IPS-15b (cell line): ENCODE results near the gene PDK2.

Source experiments
- H3K27me3 ChIP-seq: one replicate; pipeline ENCODE4 v1.6.1; 2013; ENCODE audit warnings: low read length; ENCODE audit not compliant: control insufficient read depth, insufficient read depth
- H3K36me3 ChIP-seq: one replicate; pipeline ENCODE4 v1.6.1; 2013; ENCODE audit warnings: low read length; ENCODE audit not compliant: control insufficient read depth, insufficient read depth
- H3K4me1 ChIP-seq: one replicate; pipeline ENCODE4 v1.6.1; 2013; ENCODE audit warnings: mild to moderate bottlenecking, low read length; ENCODE audit not compliant: control insufficient read depth, insufficient read depth
- H3K4me3 ChIP-seq: one replicate; pipeline ENCODE4 v1.5.1; 2013; ENCODE audit warnings: low read depth, low read length
- H3K9ac ChIP-seq: one replicate; pipeline ENCODE4 v1.6.1; 2013; ENCODE audit warnings: low read depth, mild to moderate bottlenecking, low read length
- H3K9me3 ChIP-seq: one replicate; pipeline ENCODE4 v1.6.1; 2013; ENCODE audit warnings: mild to moderate bottlenecking, low read length; ENCODE audit not compliant: control insufficient read depth, insufficient read depth

Gene PDK2

DNA sequence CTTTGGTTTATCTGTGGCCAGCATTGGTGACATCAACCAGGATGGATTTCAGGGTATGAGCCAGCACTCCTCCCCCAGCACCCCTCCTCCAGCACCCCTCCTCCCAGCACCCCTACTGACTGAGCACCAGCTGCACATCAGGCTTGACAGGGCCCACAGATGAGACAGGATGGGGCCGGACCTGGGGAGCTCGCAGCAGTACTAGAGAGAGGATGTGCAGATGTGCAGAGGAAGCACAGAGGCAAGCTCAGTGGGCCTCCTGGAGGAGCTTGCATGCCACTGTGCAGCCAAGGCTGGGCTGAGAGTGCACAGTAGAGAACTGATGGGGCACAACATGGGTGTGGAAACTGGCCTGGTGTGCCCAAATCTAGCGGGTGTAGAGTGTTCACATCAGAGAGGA is 23.0 kb upstream of the PDK2 start:
- Histone ChIP-seq H3K36me3 (peaks cover 8% of the 10 kb centered on the region), H3K27me3 (no peaks in the 10 kb centered on the region), H3K9ac (no peak overlapping the region), H3K9me3 (no peaks in the 10 kb centered on the region), H3K4me1 (no peaks in the 10 kb centered on the region), H3K4me3 (no peak overlapping the region)

DNA sequence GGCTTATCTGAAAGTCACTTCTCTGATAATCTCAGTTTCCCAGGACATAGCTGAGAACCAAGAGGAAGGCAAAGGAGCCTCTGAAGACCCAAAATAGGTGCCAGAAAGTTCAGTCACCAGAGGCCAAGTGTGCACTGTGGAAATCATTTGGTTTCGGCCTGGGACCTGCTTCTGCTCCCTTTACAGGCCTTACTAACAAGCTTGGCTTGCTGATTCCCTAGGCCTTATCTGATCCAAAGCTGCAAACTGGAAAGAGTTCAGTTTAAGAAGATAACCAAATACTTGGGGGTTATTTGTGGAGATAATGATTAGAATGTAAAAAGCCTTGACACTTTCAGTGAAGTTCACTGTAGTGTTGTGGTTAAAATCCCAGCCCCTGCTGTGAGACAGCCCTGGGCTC is 22.2 kb upstream of the PDK2 start:
- Histone ChIP-seq H3K36me3 (peaks cover 11% of the 10 kb centered on the region), H3K4me3 (no peak overlapping the region), H3K9me3 (no peaks in the 10 kb centered on the region), H3K27me3 (no peaks in the 10 kb centered on the region), H3K4me1 (no peaks in the 10 kb centered on the region), H3K9ac (no peak overlapping the region)

DNA sequence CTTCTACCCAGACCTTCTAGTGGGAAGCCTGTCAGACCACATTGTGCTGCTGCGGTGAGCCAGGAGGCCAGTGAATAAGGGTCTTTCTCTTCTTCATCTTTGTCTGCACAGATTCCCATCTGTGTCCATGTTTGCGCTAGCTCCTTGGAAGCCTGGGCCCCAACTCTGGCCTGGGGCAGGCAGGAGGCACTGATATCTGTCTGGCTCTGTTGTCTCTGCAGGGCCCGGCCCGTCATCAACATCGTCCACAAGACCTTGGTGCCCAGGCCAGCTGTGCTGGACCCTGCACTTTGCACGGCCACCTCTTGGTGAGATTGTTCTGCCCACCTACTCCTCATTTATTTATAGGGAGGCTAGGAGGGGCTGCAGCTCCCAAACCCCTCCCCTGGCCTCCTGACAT is 20.9 kb upstream of the PDK2 start:
- peaks cover 14% of the 10 kb centered on the region for H3K36me3 ChIP-seq
- H3K9ac ChIP-seq = no peak overlapping the region
- no peaks in the 10 kb centered on the region for H3K27me3 ChIP-seq
- H3K9me3 ChIP-seq = no peaks in the 10 kb centered on the region
- H3K4me1 ChIP-seq = no peaks in the 10 kb centered on the region
- H3K4me3 ChIP-seq = no peak overlapping the region

DNA sequence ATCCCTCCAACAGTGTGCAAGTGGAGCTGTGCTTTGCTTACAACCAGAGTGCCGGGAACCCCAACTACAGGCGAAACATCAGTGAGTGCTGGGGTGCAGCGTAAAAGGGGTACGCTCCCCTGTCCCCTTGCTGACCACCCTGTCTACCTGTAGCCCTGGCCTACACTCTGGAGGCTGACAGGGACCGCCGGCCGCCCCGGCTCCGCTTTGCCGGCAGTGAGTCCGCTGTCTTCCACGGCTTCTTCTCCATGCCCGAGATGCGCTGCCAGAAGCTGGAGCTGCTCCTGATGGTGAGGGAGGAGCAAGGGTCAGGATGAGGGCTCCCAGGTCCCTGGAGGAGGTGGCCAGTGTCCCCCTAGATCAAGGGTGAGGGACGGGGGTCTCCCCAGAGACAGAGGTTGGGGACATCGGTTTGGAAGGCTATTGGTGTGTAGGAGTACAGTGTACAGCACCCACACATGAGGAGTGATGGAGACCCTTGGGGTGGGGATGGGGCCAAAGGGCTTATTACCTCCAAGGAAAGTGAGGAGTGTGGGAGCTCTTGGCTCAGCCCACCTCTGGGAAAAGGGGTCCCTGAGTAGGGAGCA is 19.6 kb upstream of the PDK2 start:
- Histone ChIP-seq H3K9me3 (no peaks in the 10 kb centered on the region), H3K36me3 (peaks cover 19% of the 10 kb centered on the region), H3K4me3 (no peak overlapping the region), H3K4me1 (no peaks in the 10 kb centered on the region), H3K27me3 (no peaks in the 10 kb centered on the region), H3K9ac (no peak overlapping the region)

DNA sequence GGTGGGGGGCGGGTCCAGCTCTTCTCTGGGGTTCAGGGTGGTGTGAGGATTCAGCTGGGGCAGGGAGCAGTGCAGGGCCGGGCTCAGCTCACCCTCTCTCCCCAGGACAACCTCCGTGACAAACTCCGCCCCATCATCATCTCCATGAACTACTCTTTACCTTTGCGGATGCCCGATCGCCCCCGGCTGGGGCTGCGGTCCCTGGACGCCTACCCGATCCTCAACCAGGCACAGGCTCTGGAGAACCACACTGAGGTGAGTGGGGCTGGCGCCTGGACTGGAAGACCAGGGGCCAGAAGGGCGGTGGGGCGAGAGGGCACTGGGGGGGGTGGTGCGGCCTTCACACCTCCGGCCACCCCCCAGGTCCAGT is 18.9 kb upstream of the PDK2 start:
- no peaks in the 10 kb centered on the region for H3K4me1 ChIP-seq
- no peak overlapping the region for H3K9ac ChIP-seq
- H3K9me3 ChIP-seq = no peaks in the 10 kb centered on the region
- no peaks in the 10 kb centered on the region for H3K27me3 ChIP-seq
- peaks cover 17% of the 10 kb centered on the region for H3K36me3 ChIP-seq
- no peak overlapping the region for H3K4me3 ChIP-seq

DNA sequence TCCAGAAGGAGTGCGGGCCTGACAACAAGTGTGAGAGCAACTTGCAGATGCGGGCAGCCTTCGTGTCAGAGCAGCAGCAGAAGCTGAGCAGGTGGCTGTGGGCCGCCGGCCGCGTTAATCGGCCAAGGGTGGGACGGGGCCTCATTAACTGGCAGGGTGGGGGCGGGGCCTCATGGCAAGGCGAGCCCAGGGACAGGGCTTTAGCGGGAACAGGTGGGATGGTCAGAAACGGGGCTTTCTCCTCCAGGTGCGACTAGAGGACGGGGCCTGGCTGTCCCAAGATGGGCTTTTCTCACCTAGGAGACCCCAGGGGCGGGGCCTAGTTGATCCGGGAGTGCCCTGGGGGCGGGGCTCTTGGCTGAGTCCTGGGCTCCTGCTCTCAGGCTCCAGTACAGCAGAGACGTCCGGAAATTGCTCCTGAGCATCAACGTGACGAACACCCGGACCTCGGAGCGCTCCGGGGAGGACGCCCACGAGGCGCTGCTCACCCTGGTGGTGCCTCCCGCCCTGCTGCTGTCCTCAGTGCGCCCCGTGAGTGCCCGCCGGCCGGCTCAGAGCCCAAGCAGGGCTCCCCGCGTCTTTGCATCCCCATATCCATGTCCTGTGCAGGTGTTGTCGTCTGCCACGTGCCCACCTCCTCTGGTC is 18.4 kb upstream of the PDK2 start:
- H3K4me1 ChIP-seq = no peaks in the 10 kb centered on the region
- peaks cover 16% of the 10 kb centered on the region for H3K36me3 ChIP-seq

DNA sequence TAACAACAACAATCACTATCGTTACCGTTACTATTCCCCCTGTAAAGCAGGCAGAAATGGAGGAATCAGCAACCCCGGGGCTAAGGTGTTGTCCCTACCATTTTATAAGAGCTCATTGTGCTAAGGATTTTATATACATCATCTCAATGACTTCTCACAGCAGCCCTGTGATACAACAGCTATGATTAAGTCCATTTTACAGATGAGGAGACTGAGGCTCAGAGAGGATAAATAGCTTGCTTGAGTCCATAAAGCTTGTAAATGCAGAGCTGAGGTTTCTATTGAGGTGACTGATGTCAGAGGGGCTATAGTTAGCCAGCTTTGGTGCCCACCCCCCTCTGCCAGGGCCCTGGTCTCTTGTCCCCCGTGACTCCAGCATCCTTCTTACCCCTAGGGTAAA is 16.7 kb upstream of the PDK2 start:
- Histone ChIP-seq H3K9ac (no peak overlapping the region), H3K9me3 (no peaks in the 10 kb centered on the region), H3K4me1 (no peaks in the 10 kb centered on the region), H3K4me3 (no peak overlapping the region), H3K36me3 (peaks cover 16% of the 10 kb centered on the region), H3K27me3 (no peaks in the 10 kb centered on the region)

More for the DNA sequence above, 18.4 kb upstream of the PDK2 start:
- H3K9ac ChIP-seq = no peak overlapping the region
- no peaks in the 10 kb centered on the region for H3K27me3 ChIP-seq
- no peaks in the 10 kb centered on the region for H3K9me3 ChIP-seq
- H3K4me3 ChIP-seq = no peak overlapping the region

DNA sequence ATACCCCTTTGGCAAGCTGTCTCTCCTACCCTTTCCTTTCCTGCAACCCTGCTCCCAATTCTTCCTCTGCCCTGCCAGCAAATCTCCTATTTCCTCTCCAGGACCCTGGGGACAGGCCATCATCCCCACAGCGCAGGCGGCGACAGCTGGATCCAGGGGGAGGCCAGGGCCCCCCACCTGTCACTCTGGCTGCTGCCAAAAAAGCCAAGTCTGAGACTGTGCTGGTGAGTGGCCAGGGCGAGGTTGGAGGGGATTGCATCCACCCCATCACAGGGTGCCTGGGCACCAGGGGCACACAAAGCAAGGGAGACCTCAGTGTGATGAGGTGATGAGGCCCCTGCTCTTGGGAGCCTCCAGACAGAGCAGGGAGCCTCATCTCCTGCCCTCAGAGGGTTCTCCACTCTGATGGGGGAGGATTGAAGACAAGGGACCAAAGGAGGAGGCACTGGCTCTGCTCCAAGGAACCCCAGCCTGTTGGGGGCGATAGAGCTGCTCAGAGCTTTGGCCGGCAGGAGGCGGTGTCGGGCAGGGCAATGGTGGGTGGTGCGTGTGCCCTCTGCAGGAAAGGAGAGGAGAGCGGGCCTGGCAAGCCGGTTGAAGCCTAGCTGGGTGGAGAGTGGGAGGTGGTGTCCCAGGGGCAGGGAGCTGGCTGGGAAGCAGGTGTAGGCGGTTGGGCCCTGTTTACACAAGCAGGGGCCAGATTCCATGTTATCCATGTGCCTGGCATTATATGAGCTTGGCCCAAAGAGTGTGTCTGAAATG is 15.6 kb upstream of the PDK2 start:
- no peaks in the 10 kb centered on the region for H3K4me1 ChIP-seq
- no peaks in the 10 kb centered on the region for H3K9me3 ChIP-seq
- no peak overlapping the region for H3K4me3 ChIP-seq
- no peaks in the 10 kb centered on the region for H3K27me3 ChIP-seq
- H3K9ac ChIP-seq = no peak overlapping the region
- peaks cover 16% of the 10 kb centered on the region for H3K36me3 ChIP-seq

DNA sequence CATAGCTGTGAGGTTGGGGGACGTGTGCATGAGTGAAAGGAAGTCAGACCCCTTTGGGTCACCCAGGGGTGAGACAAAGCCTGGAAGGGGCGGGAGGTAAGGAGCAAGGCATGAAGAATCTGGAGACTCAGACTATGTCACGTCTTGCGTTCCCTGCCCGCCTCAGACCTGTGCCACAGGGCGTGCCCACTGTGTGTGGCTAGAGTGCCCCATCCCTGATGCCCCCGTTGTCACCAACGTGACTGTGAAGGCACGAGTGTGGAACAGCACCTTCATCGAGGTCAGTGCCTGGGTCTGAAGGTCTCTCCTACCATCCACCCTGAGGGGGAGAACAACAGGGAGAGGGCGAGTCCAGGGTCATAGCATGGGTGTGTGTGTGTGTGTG is 15.1 kb upstream of the PDK2 start:
- H3K36me3 ChIP-seq = peaks cover 15% of the 10 kb centered on the region
- no peak overlapping the region for H3K9ac ChIP-seq
- no peak overlapping the region for H3K4me3 ChIP-seq

DNA sequence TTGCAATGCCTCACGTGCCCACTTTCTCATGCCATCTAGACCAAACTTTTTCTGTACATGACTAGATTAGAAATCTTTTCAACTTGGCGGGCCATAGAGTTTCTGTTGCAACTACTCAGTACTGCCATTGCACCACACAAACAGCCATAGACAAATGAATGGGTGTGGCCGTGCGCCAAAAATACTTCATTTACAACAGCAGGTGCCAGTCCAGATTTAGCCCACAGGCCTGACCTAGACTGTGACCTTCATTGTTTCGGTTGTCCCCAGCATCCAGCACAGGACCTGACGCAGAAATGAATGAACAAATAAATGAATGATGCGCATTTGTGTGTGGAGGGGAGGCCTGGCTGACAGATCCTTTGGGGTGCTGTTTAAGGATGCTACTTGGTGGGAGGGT is 14.3 kb upstream of the PDK2 start:
- no peak overlapping the region for H3K4me3 ChIP-seq

More for the DNA sequence above, 15.1 kb upstream of the PDK2 start:
- H3K4me1 ChIP-seq = no peaks in the 10 kb centered on the region
- no peaks in the 10 kb centered on the region for H3K27me3 ChIP-seq
- H3K9me3 ChIP-seq = no peaks in the 10 kb centered on the region

DNA sequence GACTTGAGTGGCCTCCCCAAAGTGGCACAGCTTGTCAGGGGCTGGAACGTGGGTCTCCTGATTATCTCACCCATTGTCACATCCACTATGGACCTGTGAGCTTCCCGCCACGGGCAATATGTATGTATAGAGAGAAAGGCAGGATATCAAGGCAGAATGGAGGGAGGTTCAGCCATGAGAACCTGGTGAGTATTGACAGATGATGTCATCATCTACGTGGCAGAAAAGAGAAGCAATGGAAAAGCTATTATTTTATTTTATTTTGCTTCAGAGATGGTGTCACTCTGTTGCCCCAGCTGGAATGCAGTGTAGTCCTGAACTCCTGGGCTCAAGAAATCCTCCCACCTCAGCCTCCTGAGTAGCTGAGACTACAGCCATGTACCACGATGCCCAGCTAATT is 13.4 kb upstream of the PDK2 start:
- H3K36me3 ChIP-seq = peaks cover 13% of the 10 kb centered on the region
- H3K4me1 ChIP-seq = no peaks in the 10 kb centered on the region
- no peak overlapping the region for H3K9ac ChIP-seq
- H3K27me3 ChIP-seq = no peaks in the 10 kb centered on the region
- H3K9me3 ChIP-seq = no peaks in the 10 kb centered on the region
- no peak overlapping the region for H3K4me3 ChIP-seq

More for the DNA sequence above, 14.3 kb upstream of the PDK2 start:
- Histone ChIP-seq H3K36me3 (peaks cover 13% of the 10 kb centered on the region), H3K9ac (no peak overlapping the region), H3K4me1 (no peaks in the 10 kb centered on the region), H3K9me3 (no peaks in the 10 kb centered on the region), H3K27me3 (no peaks in the 10 kb centered on the region)
